GM23338 (cell line): ENCODE data around the gene SLC16A9. TPM values are rescaled to one million over a fixed set of nuclear protein-coding genes. Genes with fewer than 3 reads are reported as not detected.

Source experiments
- ATAC-seq: fragments of 200-7000 bp; cut with Tn5 transposase; 3 replicates; pipeline ENCODE4 v1.9.1; 2020
- DNase-seq: peaks from one replicate; pipeline ENCODE4 v3.0.0-alpha.2; 2015; ENCODE audit warnings: low spot score
- H2AFZ ChIP-seq: fragments of 200-600 bp; sonication (generic); 2 replicates; pipeline ENCODE4 v1.8.0; 2016; ENCODE audit warnings: antibody characterized with exemption, mild to moderate bottlenecking, moderate library complexity
- H3F3A ChIP-seq: fragments of 200-600 bp; sonication (generic); replicated peaks from 2 replicates; pipeline ENCODE4 v1.8.0; 2017; ENCODE audit warnings: antibody characterized with exemption, mixed run types, low read depth
- H3K27ac ChIP-seq: fragments of 200-600 bp; sonication (generic); 2 replicates; pipeline ENCODE4 v1.6.1; 2016; ENCODE audit warnings: low read depth
- H3K27me3 ChIP-seq: fragments of 200-600 bp; sonication (generic); 2 replicates; pipeline ENCODE4 v1.8.0; 2016; ENCODE audit warnings: mild to moderate bottlenecking, mixed run types, moderate library complexity; ENCODE audit not compliant: insufficient read depth
- H3K36me3 ChIP-seq: fragments of 200-600 bp; sonication (generic); 2 replicates; pipeline ENCODE4 v1.8.0; 2016; ENCODE audit warnings: mild to moderate bottlenecking; ENCODE audit not compliant: insufficient read depth
- H3K4me1 ChIP-seq: fragments of 200-600 bp; sonication (generic); 2 replicates; pipeline ENCODE4 v1.8.0; 2016; ENCODE audit warnings: mild to moderate bottlenecking, moderate library complexity; ENCODE audit not compliant: insufficient read depth
- H3K4me2 ChIP-seq: fragments of 200-600 bp; sonication (generic); 2 replicates; pipeline ENCODE4 v1.7.1; 2017; ENCODE audit warnings: mixed run types
- H3K4me3 ChIP-seq: fragments of 200-600 bp; sonication (generic); 2 replicates; pipeline ENCODE4 v1.6.1; 2016; ENCODE audit warnings: mixed run types
- H3K79me2 ChIP-seq: fragments of 200-600 bp; sonication (generic); replicated peaks from 2 replicates; pipeline ENCODE4 v1.8.0; 2017; ENCODE audit warnings: mild to moderate bottlenecking; ENCODE audit not compliant: insufficient read depth
- H3K9me2 ChIP-seq: fragments of 200-600 bp; sonication (generic); 2 replicates; pipeline ENCODE4 v1.8.0; 2017; ENCODE audit not compliant: insufficient read depth
- H4K20me1 ChIP-seq: fragments of 200-600 bp; sonication (generic); replicated peaks from 2 replicates; pipeline ENCODE4 v1.8.0; 2017; ENCODE audit warnings: mild to moderate bottlenecking; ENCODE audit not compliant: insufficient read depth
- H3K27ac Mint-ChIP-seq: 2 replicates; pipeline ENCODE4 v1.8.0; 2020; ENCODE audit warnings: inconsistent platforms, mild to moderate bottlenecking, moderate library complexity, mixed read lengths
- H3K27me3 Mint-ChIP-seq: 3 replicates; pipeline ENCODE4 v1.8.0; 2022; ENCODE audit warnings: low read depth, mild to moderate bottlenecking, moderate library complexity, mixed read lengths, inconsistent platforms; ENCODE audit not compliant: insufficient read depth, poor library complexity
- H3K36me3 Mint-ChIP-seq: 3 replicates; pipeline ENCODE4 v1.8.0; 2021; ENCODE audit warnings: low read depth, mild to moderate bottlenecking, inconsistent platforms, moderate library complexity, mixed read lengths
- H3K4me1 Mint-ChIP-seq: 3 replicates; pipeline ENCODE4 v1.8.0; 2020; ENCODE audit warnings: mild to moderate bottlenecking, inconsistent platforms, mixed read lengths
- H3K4me3 Mint-ChIP-seq: 3 replicates; pipeline ENCODE4 v1.8.0; 2021; ENCODE audit warnings: moderate library complexity, mild to moderate bottlenecking, inconsistent platforms, mixed read lengths
- H3K9me3 Mint-ChIP-seq: 3 replicates; pipeline ENCODE4 v1.8.0; 2020; ENCODE audit warnings: moderate library complexity, mild to moderate bottlenecking, inconsistent platforms, mixed read lengths
- CREB1 ChIP-seq: fragments of 250-450 bp; sonication (Bioruptor Pico); IDR thresholded peaks from 2 replicates; pipeline ENCODE4 v1.5.0; 2020; ENCODE audit warnings: low read depth, mild to moderate bottlenecking, moderate library complexity
- EZH2 ChIP-seq: fragments of 200-600 bp; sonication (generic); IDR thresholded peaks from one replicate; pipeline ENCODE4 v1.8.0; 2017; ENCODE audit warnings: antibody characterized with exemption, mild to moderate bottlenecking, low read depth; ENCODE audit not compliant: unreplicated experiment
- EZH2phosphoT487 ChIP-seq: fragments of 200-600 bp; sonication (generic); IDR thresholded peaks from one replicate; pipeline ENCODE4 v1.8.1; 2018; ENCODE audit warnings: antibody characterized with exemption; ENCODE audit not compliant: unreplicated experiment
- JUNB ChIP-seq: IDR thresholded peaks from one replicate; pipeline ENCODE4 v1.6.1; 2016; ENCODE audit warnings: antibody characterized with exemption; ENCODE audit not compliant: unreplicated experiment
- NANOG ChIP-seq: IDR thresholded peaks from 2 replicates; pipeline ENCODE4 v1.6.1; 2016; ENCODE audit warnings: antibody characterized with exemption, borderline replicate concordance
- STAT1 ChIP-seq: IDR thresholded peaks from one replicate; pipeline ENCODE4 v1.6.1; 2016; ENCODE audit warnings: antibody characterized with exemption; ENCODE audit not compliant: unreplicated experiment
- ZNF331 ChIP-seq: fragments of 250-450 bp; sonication (Bioruptor Pico); IDR thresholded peaks from 2 replicates; pipeline ENCODE4 v1.5.0; 2020; ENCODE audit warnings: low read depth, mild to moderate bottlenecking, moderate library complexity
- polyA plus RNA-seq: library from polyadenylated mRNA; unstranded; fragments of >200 nt; fragmentation: Nextera tagmentation; extraction: Ambion mirVana; gene quantifications from 2 replicates; pipeline ENCODE4 v1.2.1, GENCODE V29; 2016
- total RNA-seq: library from RNA; depleted of rRNA; stranded (reverse); fragments of >200 nt; shearing (Covaris generic); gene quantifications from 2 replicates; pipeline ENCODE4 v1.2.3, GENCODE V29; 2014
- TF ChIP-seq, protein P1 (sequence below): IDR thresholded peaks from one replicate; pipeline ENCODE4 v1.6.1; 2018; ENCODE audit warnings: antibody characterized with exemption; ENCODE audit not compliant: unreplicated experiment
- TF ChIP-seq, protein P2 (sequence below), 2 experiments: fragments of 200-600 bp in 1 of 2; sonication (generic) in 1 of 2; conservative IDR thresholded peaks; 2 replicates each; pipeline versions ENCODE4 v1.5.1 to v1.6.1; 2016 to 2017; ENCODE audit warnings: antibody characterized with exemption in 2 of 2, low read depth in 2 of 2, mild to moderate bottlenecking in 2 of 2, moderate library complexity in 1 of 2
- TF ChIP-seq, protein P3 (sequence below): IDR thresholded peaks from 2 replicates; pipeline ENCODE4 v1.6.1; 2016; ENCODE audit warnings: antibody characterized with exemption

Gene SLC16A9
- total and polyA plus RNA-seq, 2 experiments from 2014 or later = 6.5 to 11.4 TPM

DNA sequence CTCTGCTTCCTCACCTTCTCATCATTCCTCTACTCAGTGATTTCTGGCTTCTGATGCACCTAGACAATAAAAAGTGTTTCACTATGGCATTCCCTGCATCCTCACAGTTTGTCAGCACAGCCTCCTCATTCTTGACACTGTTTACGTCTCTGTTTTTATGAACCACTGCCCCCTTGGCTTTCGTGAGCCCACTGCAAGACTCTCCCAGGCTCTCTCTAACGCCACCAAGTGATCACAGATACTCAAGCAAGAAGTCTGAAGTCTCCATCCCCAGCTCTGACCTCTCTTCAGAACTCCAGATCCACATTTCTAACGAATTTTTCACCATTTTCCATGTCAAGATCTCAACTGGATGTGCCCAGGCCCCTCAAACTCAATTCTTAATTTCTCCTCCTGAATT is 8.9 kb downstream of the SLC16A9 start:
- H3K27ac Mint-ChIP-seq = 0 out of 2 replicates have a peak overlapping the region, but pooled peaks have one; percentile 13
- ATAC-seq = peak; percentile 86
- H3K4me3 ChIP-seq = no peak overlapping the region
- H3K36me3 ChIP-seq = no peaks in the 10 kb centered on the region
- no peak for TF ChIP-seq JUNB
- no peak for TF ChIP-seq CREB1 (CRISPR knock-in tag)
- TF ChIP-seq, protein P1, sequence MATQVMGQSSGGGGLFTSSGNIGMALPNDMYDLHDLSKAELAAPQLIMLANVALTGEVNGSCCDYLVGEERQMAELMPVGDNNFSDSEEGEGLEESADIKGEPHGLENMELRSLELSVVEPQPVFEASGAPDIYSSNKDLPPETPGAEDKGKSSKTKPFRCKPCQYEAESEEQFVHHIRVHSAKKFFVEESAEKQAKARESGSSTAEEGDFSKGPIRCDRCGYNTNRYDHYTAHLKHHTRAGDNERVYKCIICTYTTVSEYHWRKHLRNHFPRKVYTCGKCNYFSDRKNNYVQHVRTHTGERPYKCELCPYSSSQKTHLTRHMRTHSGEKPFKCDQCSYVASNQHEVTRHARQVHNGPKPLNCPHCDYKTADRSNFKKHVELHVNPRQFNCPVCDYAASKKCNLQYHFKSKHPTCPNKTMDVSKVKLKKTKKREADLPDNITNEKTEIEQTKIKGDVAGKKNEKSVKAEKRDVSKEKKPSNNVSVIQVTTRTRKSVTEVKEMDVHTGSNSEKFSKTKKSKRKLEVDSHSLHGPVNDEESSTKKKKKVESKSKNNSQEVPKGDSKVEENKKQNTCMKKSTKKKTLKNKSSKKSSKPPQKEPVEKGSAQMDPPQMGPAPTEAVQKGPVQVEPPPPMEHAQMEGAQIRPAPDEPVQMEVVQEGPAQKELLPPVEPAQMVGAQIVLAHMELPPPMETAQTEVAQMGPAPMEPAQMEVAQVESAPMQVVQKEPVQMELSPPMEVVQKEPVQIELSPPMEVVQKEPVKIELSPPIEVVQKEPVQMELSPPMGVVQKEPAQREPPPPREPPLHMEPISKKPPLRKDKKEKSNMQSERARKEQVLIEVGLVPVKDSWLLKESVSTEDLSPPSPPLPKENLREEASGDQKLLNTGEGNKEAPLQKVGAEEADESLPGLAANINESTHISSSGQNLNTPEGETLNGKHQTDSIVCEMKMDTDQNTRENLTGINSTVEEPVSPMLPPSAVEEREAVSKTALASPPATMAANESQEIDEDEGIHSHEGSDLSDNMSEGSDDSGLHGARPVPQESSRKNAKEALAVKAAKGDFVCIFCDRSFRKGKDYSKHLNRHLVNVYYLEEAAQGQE = no peak
- TF ChIP-seq, protein P2, sequence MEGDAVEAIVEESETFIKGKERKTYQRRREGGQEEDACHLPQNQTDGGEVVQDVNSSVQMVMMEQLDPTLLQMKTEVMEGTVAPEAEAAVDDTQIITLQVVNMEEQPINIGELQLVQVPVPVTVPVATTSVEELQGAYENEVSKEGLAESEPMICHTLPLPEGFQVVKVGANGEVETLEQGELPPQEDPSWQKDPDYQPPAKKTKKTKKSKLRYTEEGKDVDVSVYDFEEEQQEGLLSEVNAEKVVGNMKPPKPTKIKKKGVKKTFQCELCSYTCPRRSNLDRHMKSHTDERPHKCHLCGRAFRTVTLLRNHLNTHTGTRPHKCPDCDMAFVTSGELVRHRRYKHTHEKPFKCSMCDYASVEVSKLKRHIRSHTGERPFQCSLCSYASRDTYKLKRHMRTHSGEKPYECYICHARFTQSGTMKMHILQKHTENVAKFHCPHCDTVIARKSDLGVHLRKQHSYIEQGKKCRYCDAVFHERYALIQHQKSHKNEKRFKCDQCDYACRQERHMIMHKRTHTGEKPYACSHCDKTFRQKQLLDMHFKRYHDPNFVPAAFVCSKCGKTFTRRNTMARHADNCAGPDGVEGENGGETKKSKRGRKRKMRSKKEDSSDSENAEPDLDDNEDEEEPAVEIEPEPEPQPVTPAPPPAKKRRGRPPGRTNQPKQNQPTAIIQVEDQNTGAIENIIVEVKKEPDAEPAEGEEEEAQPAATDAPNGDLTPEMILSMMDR (conservative IDR thresholded peaks at IDR 0.05; ENCODE audit: low read depth in 2 of 2) = peak; percentile 50 to 57
- peak; percentile 62 for DNase-seq
- H3K79me2 ChIP-seq = peaks cover 5% of the 10 kb centered on the region; the same call in 1 of the 2 replicates
- no peak overlapping the region for H3K4me3 Mint-ChIP-seq
- no peak overlapping the region for H3K4me2 ChIP-seq
- peaks cover 4% of the 10 kb centered on the region; the same call in 1 of the 2 replicates for H3K4me1 ChIP-seq
- H3K36me3 Mint-ChIP-seq = peaks cover 37% of the 10 kb centered on the region
- peaks cover 21% of the 10 kb centered on the region for H3K4me1 Mint-ChIP-seq
- no peak overlapping the region for H2AFZ ChIP-seq
- H3K27ac ChIP-seq = no peak overlapping the region
- H4K20me1 ChIP-seq = no peaks in the 10 kb centered on the region; the same call in 1 of the 2 replicates
- H3K27me3 ChIP-seq = no peaks in the 10 kb centered on the region
- no peaks in the 10 kb centered on the region for H3K27me3 Mint-ChIP-seq
- peaks cover 2% of the 10 kb centered on the region; the same call in 1 of the 3 replicates for H3K9me3 Mint-ChIP-seq
- no peaks in the 10 kb centered on the region for H3K9me2 ChIP-seq
- H3F3A ChIP-seq = no peaks in the 10 kb centered on the region

DNA sequence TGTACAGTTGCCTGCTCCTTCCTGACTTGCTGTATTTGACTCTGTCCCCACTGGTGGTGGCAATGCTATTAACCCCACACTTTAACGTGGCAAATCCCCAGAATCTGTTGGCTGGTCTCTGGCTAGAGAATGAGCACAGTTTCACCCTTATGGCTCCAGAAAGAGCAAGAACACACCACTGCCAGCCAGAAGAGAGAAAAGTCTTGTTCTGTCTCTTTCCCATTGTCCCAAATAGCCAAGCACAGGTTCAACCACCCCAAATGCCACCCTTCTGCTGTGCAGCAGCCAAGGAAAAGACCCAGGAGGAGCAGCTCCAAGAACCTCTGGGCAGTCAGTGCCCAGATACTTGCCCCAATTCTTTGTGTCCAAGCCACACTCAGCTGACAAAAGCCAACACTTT is 11.3 kb downstream of the SLC16A9 start:
- DNase-seq (no peak), ATAC-seq (no peak)
- Histone ChIP-seq H3K79me2 (no peaks in the 10 kb centered on the region; the same call in 1 of the 2 replicates), H3K4me1 (no peaks in the 10 kb centered on the region; the same call in 1 of the 2 replicates), H3K4me2 (no peak overlapping the region), H3K27me3 (no peaks in the 10 kb centered on the region), H2AFZ (no peak overlapping the region), H3K27ac (no peak overlapping the region), H3K4me3 (no peak overlapping the region), H3F3A (no peaks in the 10 kb centered on the region), H3K9me2 (no peaks in the 10 kb centered on the region), H3K36me3 (no peaks in the 10 kb centered on the region), H4K20me1 (no peaks in the 10 kb centered on the region; the same call in 1 of the 2 replicates)
- Mint-ChIP-seq H3K27ac (no peak overlapping the region), H3K36me3 (peaks cover 37% of the 10 kb centered on the region), H3K4me1 (peaks cover 8% of the 10 kb centered on the region), H3K9me3 (peaks cover 2% of the 10 kb centered on the region; the same call in 1 of the 3 replicates), H3K4me3 (no peak overlapping the region), H3K27me3 (no peaks in the 10 kb centered on the region)
- TF ChIP-seq NANOG = no peak
- TF ChIP-seq CREB1 (CRISPR knock-in tag) = no peak
- no peak for TF ChIP-seq ZNF331
- no peak for TF ChIP-seq JUNB
- TF ChIP-seq STAT1 = no peak
- no peak for TF ChIP-seq EZH2
- TF ChIP-seq, protein P3, sequence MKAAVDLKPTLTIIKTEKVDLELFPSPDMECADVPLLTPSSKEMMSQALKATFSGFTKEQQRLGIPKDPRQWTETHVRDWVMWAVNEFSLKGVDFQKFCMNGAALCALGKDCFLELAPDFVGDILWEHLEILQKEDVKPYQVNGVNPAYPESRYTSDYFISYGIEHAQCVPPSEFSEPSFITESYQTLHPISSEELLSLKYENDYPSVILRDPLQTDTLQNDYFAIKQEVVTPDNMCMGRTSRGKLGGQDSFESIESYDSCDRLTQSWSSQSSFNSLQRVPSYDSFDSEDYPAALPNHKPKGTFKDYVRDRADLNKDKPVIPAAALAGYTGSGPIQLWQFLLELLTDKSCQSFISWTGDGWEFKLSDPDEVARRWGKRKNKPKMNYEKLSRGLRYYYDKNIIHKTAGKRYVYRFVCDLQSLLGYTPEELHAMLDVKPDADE = no peak
- TF ChIP-seq, protein P1 = no peak
- TF ChIP-seq EZH2phosphoT487 = no peak
